DOHH2 (cell line): Measurements from ENCODE around the gene PCYOX1L.

Experiments used
- EZH2phosphoT487 ChIP-seq: fragments of 200-600 bp; sonication (generic); IDR thresholded peaks from 2 replicates; pipeline ENCODE4 v1.6.1; 2017; ENCODE audit warnings: borderline replicate concordance, mild to moderate bottlenecking, antibody characterized with exemption, low read length, moderate library complexity, mixed read lengths
- TF ChIP-seq, protein P1 (sequence below): fragments of 200-600 bp; sonication (generic); IDR thresholded peaks from one replicate; pipeline ENCODE4 v1.5.1; 2014; ENCODE audit warnings: antibody characterized with exemption, mild to moderate bottlenecking, low read depth, low read length; ENCODE audit not compliant: poor library complexity, severe bottlenecking

DNA sequence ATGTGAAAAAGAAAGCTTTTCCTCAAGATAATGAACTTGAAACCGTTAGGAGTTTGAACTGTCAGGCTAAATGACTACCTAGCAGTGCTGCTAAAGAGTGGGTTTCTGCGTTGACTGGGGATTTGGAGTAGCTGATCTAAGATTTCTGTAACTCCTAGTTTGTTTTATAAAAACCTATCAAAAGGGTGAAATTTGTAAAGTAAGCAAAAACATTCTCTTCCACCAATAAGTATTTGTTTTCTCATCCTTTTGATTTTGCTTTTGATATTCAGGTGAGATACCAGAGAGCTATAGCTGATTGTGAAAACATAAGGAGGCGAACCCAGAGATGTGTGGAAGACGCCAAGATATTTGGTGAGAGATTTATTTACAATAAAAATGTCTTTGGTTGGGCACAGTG, 8.5 kb upstream of the PCYOX1L start:
- TF ChIP-seq, protein P1, sequence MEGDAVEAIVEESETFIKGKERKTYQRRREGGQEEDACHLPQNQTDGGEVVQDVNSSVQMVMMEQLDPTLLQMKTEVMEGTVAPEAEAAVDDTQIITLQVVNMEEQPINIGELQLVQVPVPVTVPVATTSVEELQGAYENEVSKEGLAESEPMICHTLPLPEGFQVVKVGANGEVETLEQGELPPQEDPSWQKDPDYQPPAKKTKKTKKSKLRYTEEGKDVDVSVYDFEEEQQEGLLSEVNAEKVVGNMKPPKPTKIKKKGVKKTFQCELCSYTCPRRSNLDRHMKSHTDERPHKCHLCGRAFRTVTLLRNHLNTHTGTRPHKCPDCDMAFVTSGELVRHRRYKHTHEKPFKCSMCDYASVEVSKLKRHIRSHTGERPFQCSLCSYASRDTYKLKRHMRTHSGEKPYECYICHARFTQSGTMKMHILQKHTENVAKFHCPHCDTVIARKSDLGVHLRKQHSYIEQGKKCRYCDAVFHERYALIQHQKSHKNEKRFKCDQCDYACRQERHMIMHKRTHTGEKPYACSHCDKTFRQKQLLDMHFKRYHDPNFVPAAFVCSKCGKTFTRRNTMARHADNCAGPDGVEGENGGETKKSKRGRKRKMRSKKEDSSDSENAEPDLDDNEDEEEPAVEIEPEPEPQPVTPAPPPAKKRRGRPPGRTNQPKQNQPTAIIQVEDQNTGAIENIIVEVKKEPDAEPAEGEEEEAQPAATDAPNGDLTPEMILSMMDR = no peak
- TF ChIP-seq EZH2phosphoT487 = no peak
